Limb (tissue), 2 donors: ENCODE measurements around the gene TTC7B.

Experiments
- DNase-seq, 2 donors: peaks; one replicate each; pipeline ENCODE4 v3.0.0-alpha.2; 2016; ENCODE audit errors: extremely low spot score in 2 of 2

TTC7B gene

GRCh38 chr14:90704738-90705392, 111.4 kb downstream of the TTC7B start:
- DNase-seq = no peak

GRCh38 chr14:90703841-90704737, 112.1 kb downstream of the TTC7B start:
- no peak for DNase-seq

GRCh38 chr14:90700933-90701776, 115.1 kb downstream of the TTC7B start:
- DNase-seq = no peak

GRCh38 chr14:90699016-90699415, 117.2 kb downstream of the TTC7B start:
- no peak for DNase-seq

GRCh38 chr14:90698379-90698869, 117.8 kb downstream of the TTC7B start:
- DNase-seq = peak; percentile 57 to 75

GRCh38 chr14:90697577-90698206, 118.5 kb downstream of the TTC7B start:
- DNase-seq = peak; percentile 86 to 89

GRCh38 chr14:90697132-90697531, 119.1 kb downstream of the TTC7B start:
- no peak for DNase-seq

GRCh38 chr14:90696720-90697119, 119.5 kb downstream of the TTC7B start:
- DNase-seq = no peak

- DNase-seq = no peak
These were observed 120.1 kb downstream of the TTC7B start for GRCh38 chr14:90695997-90696660.

GRCh38 chr14:90693413-90693812, 122.8 kb downstream of the TTC7B start:
- no peak for DNase-seq

GRCh38 chr14:90692826-90693225, 123.4 kb downstream of the TTC7B start:
- DNase-seq = no peak

- DNase-seq = no peak
These were observed 124.2 kb downstream of the TTC7B start for GRCh38 chr14:90692061-90692460.

GRCh38 chr14:90691627-90692026, 124.6 kb downstream of the TTC7B start:
- DNase-seq = no peak

- no peak for DNase-seq
These were observed 128.6 kb downstream of the TTC7B start for GRCh38 chr14:90687680-90688079.

- DNase-seq = no peak
These were observed 133.6 kb downstream of the TTC7B start for GRCh38 chr14:90682615-90683014.

GRCh38 chr14:90681929-90682328, 134.3 kb downstream of the TTC7B start:
- DNase-seq = no peak

GRCh38 chr14:90678846-90679362, 137.3 kb downstream of the TTC7B start:
- DNase-seq = no peak

GRCh38 chr14:90678420-90678819, 137.8 kb downstream of the TTC7B start:
- no peak for DNase-seq

GRCh38 chr14:90677484-90678050, 138.7 kb downstream of the TTC7B start:
- no peak for DNase-seq

GRCh38 chr14:90676912-90677311, 139.3 kb downstream of the TTC7B start:
- DNase-seq = no peak
